Fibroblast of villous mesenchyme (primary cell): ENCODE data around the gene ECI1. TPM values are rescaled to one million over a fixed set of nuclear protein-coding genes. Genes with fewer than 3 reads are reported as not detected.
"Not testable (repeated sequence)": the region's sequence is repeated elsewhere in the genome, so short reads cannot be mapped to it uniquely, and the experiment has no call there.

Experiments
- DNase-seq: peaks from one replicate; pipeline ENCODE4 v3.0.0-alpha.2; 2010; ENCODE audit warnings: low read depth
- H3K4me3 ChIP-seq: 2 replicates; pipeline ENCODE4 v1.5.1; 2011; ENCODE audit warnings: low read depth, mild to moderate bottlenecking, low read length
- CTCF ChIP-seq: IDR thresholded peaks from 2 replicates; pipeline ENCODE4 v1.5.1; 2012; ENCODE audit warnings: low read depth, mild to moderate bottlenecking, low read length; ENCODE audit not compliant: insufficient read depth
- total RNA-seq: library from RNA; depleted of rRNA; stranded (reverse); fragments of >200 nt; gene quantifications from 2 replicates; pipeline ENCODE4 v1.2.3, GENCODE V29; 2012

The ECI1 gene
- total RNA-seq, 1 donor: 40.2 TPM

GRCh38 chr16:2246301-2246885 is 5.0 kb downstream of the ECI1 start:
- no peak overlapping the region for H3K4me3 ChIP-seq
- no peak for TF ChIP-seq CTCF
- no peak for DNase-seq

GRCh38 chr16:2244926-2245795 is 6.2 kb downstream of the ECI1 start:
- no peak for DNase-seq
- H3K4me3 ChIP-seq: no peak overlapping the region
- no peak for TF ChIP-seq CTCF

GRCh38 chr16:2244301-2244700 is 7.1 kb downstream of the ECI1 start:
- DNase-seq: no peak
- TF ChIP-seq CTCF: no peak

GRCh38 chr16:2243781-2244180 is 7.6 kb downstream of the ECI1 start:
- no peak for TF ChIP-seq CTCF
- no peak for DNase-seq
- no peak overlapping the region for H3K4me3 ChIP-seq

More at GRCh38 chr16:2244301-2244700, 7.1 kb downstream of the ECI1 start:
- H3K4me3 ChIP-seq: no peak overlapping the region

GRCh38 chr16:2243031-2243528 is 8.3 kb downstream of the ECI1 start:
- no peak for DNase-seq

GRCh38 chr16:2242598-2242997 is 8.8 kb downstream of the ECI1 start:
- TF ChIP-seq CTCF: no peak
- no peak overlapping the region for H3K4me3 ChIP-seq
- DNase-seq: no peak

More at GRCh38 chr16:2243031-2243528, 8.3 kb downstream of the ECI1 start:
- no peak for TF ChIP-seq CTCF
- no peak overlapping the region for H3K4me3 ChIP-seq

- DNase-seq, H3K4me3 ChIP-seq: not testable (repeated sequence)
Observed at GRCh38 chr16:2240331-2240730, 11.1 kb downstream of the ECI1 start.
